ENCODE measurements around the gene KCNMA1. TPM values are rescaled to one million over a fixed set of nuclear protein-coding genes. Genes with fewer than 3 reads are reported as not detected.

The KCNMA1 gene
- polyA plus RNA-seq, 1 donor from 2014 or later: 60.8 TPM

- Histone ChIP-seq H3K27ac (ENCODE audit: low read length) (no peak overlapping the region), H4K20me1 (ENCODE audit: insufficient read depth) (no peaks in the 10 kb centered on the region), H3K9ac (ENCODE audit: low read length) (no peak overlapping the region)
Observed at GRCh38 chr10:77361831-77362230, 275.8 kb downstream of the KCNMA1 start.

GRCh38 chr10:77361426-77361825, 276.2 kb downstream of the KCNMA1 start:
- H3K9ac ChIP-seq (ENCODE audit: low read length): no peak overlapping the region
- H3K4me3 ChIP-seq (ENCODE audit: low read length): no peak overlapping the region
- no peaks in the 10 kb centered on the region for H3K79me2 ChIP-seq (replicated peaks; ENCODE audit: insufficient read depth, low read length)
- no peaks in the 10 kb centered on the region for H3F3A ChIP-seq (ENCODE audit: insufficient read depth, low read length, poor library complexity, severe bottlenecking)
- H3K9me3 ChIP-seq (ENCODE audit: low read length): no peaks in the 10 kb centered on the region
- H3K27me3 ChIP-seq (ENCODE audit: insufficient read depth, low read depth, low read length): no peaks in the 10 kb centered on the region
- H3K36me3 ChIP-seq (ENCODE audit: insufficient read depth, low read length): no peaks in the 10 kb centered on the region
- no peaks in the 10 kb centered on the region for H4K20me1 ChIP-seq (ENCODE audit: insufficient read depth)
- no peak overlapping the region for H3K4me2 ChIP-seq (ENCODE audit: low read length)
- no peak overlapping the region for H2AFZ ChIP-seq (ENCODE audit: low read depth, low read length)
- H3K9me2 ChIP-seq (ENCODE audit: insufficient read depth, low read length): no peaks in the 10 kb centered on the region
- no peak overlapping the region for H3K27ac ChIP-seq (ENCODE audit: low read length)
- TF ChIP-seq EZH2 (IDR thresholded peaks at IDR 0.05; ENCODE audit: borderline replicate concordance, insufficient read depth, low read length, poor library complexity, severe bottlenecking) (no peak), CTCF (IDR thresholded peaks at IDR 0.05; ENCODE audit: poor library complexity, severe bottlenecking) (no peak), EP300 (conservative IDR thresholded peaks at IDR 0.05; ENCODE audit: poor library complexity, severe bottlenecking) (no peak), POLR2AphosphoS5 (IDR thresholded peaks at IDR 0.05) (no peak), SMC3 (conservative IDR thresholded peaks at IDR 0.05; ENCODE audit: poor library complexity) (no peak), RAD21 (conservative IDR thresholded peaks at IDR 0.05) (no peak)

More at GRCh38 chr10:77361831-77362230, 275.8 kb downstream of the KCNMA1 start:
- H3F3A ChIP-seq (ENCODE audit: insufficient read depth, low read length, poor library complexity, severe bottlenecking): no peaks in the 10 kb centered on the region
- no peaks in the 10 kb centered on the region for H3K9me2 ChIP-seq (ENCODE audit: insufficient read depth, low read length)
- no peak overlapping the region for H3K4me2 ChIP-seq (ENCODE audit: low read length)
- no peaks in the 10 kb centered on the region for H3K79me2 ChIP-seq (replicated peaks; ENCODE audit: insufficient read depth, low read length)
- H3K27me3 ChIP-seq (ENCODE audit: insufficient read depth, low read depth, low read length): no peaks in the 10 kb centered on the region
- TF ChIP-seq CTCF (IDR thresholded peaks at IDR 0.05; ENCODE audit: poor library complexity, severe bottlenecking) (no peak), SMC3 (conservative IDR thresholded peaks at IDR 0.05; ENCODE audit: poor library complexity) (no peak), REST (IDR thresholded peaks at IDR 0.05; ENCODE audit: borderline replicate concordance) (no peak), POLR2AphosphoS5 (IDR thresholded peaks at IDR 0.05) (no peak), RAD21 (conservative IDR thresholded peaks at IDR 0.05) (no peak), MXI1 (conservative IDR thresholded peaks at IDR 0.05; ENCODE audit: poor library complexity, severe bottlenecking) (no peak), TAF1 (IDR thresholded peaks at IDR 0.05; ENCODE audit: low read depth) (no peak), EZH2 (IDR thresholded peaks at IDR 0.05; ENCODE audit: borderline replicate concordance, insufficient read depth, low read length, poor library complexity, severe bottlenecking) (no peak), EP300 (conservative IDR thresholded peaks at IDR 0.05; ENCODE audit: poor library complexity, severe bottlenecking) (no peak)
- H3K9me3 ChIP-seq (ENCODE audit: low read length): no peaks in the 10 kb centered on the region
- H3K36me3 ChIP-seq (ENCODE audit: insufficient read depth, low read length): no peaks in the 10 kb centered on the region
- no peak overlapping the region for H3K4me3 ChIP-seq (ENCODE audit: low read length)
- no peak overlapping the region for H2AFZ ChIP-seq (ENCODE audit: low read depth, low read length)

Measured in neural cell (in vitro differentiated cells).